HPDE6-E6E7 (cell line): Measurements from ENCODE around the gene PCSK1N.

ENCODE experiments used
- DNase-seq: peaks from one replicate; pipeline ENCODE4 v3.0.0; 2011; ENCODE audit warnings: missing footprints; ENCODE audit errors: extremely low spot score

PCSK1N gene

DNA sequence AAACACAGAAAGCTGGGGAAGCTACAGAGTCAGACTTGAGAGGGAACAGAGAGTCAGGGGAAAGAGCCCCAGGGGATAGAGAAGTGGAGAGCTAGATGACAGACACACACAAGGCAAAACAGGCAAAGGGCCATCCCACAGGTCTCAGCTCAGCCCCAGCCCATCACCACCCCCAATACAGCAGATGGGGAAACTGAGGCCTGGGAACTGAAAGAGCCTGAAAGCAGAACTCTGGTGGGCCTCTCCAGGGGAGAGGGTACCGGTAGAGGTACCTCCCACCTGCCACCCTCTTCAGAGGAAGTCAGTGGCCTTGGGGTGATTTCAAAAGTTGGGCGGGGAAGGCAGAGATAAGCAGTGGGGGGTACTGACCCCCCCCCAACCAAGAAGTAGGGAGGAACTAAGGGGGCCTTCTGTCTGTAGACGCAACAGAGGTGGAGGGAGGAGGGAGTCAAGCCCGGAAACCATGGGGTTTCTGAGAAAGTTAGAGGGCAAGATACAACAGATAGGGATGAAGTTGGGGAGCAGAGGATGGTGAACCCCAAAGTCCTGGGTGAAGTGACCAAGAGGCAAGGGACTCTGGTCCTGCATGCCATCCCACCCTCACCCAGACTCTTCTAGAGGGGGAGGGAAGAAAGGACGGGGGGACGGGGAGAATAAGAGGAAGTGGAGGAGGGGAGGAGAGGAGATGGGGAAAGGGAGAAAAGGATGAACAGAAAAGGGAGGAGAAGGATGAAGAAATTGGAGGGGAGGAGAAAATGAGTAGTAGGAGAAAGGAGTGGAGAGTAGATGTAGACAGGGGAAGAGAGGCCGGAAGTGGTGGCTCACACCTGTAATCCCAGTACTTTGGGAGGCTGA lies 45.8 kb downstream of the PCSK1N start:
- no peak for DNase-seq

DNA sequence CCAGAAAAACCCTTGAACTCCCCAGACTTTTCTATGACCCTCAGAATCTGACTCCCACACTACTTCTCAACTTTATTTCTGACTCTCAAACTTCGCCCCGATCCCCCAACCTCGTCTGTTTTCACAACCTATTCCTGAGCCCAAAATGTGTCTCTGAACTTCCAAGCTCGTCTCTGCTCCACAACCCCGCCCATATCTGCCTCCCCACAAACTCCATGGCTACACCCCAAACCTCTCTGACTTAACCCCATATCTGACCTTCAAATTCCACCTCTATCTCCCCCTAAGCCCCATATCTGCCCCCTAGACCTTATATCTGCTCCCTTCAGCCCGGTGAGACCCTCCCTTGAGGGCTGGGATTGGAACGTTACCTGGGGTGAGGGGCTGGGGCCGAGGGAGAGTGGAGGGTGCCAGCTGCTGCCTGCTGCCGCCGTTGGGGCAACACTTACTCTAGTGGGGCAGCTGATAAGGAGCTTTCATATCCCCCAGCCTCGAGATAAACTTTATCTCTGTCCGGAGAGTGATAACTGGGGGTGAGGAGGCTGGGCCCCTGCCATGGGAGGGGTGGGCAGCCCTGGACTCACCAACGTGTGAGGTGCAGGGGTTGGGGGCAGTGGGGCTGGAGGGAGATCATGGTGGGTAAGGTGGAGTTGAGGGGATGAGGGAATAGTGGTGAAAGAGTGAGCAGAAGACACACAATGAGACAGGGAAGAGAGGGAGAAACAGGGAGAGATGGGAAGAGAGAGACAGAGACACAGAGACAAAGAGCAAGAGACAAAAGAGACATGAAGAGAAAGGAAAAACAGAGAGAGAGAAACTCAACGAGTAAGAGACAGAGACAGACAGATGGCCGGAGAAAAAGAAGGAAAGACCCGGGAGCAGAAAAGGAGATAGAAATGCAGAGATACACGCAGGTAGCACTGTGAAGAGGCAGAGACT lies 47.6 kb downstream of the PCSK1N start:
- no peak for DNase-seq

DNA sequence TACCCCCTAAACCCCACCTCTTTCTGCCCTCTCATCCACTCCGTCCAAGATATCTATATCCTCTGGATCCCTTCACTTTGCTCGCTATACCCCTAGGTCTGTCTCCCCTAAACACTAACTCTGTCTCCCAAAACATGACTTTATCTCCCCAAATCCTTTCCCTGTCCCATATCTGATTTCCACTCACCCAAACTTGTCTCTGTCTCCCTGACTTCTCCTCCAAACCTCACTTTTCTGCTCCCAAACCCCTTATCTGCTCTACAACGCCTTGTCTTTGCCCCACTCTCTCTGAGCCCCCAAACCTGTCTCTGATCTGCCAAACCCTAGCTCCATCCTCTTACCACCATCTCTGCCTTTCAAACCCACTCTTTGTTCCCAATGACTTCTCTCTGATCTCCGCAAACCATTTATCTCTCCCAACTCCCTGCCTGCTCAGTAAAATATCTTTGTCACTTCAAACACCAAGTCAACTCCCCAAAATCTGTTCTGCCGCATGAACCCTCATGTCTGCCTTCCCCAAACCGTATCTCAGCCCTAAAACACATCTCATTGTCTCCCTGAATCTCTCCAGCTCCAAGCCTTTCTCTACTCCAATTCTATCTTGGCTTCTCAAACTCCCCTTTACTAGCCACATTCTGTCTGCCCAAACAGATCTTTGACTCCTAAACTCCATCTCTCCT lies 48.4 kb downstream of the PCSK1N start:
- no peak for DNase-seq

- DNase-seq: no peak
Measured at GRCh38 chrX:48786341-48786800, 49.0 kb downstream of the PCSK1N start, which contains the start of gene GATA1. Gene GATA1, plus strand, starts transcription at chrX:48786590. Its CDS starts 4,520 bp downstream, at chrX:48791110.

- no peak for DNase-seq
Measured at GRCh38 chrX:48785540-48786214, 49.7 kb downstream of the PCSK1N start.

GRCh38 chrX:48785186-48785539 lies 50.2 kb downstream of the PCSK1N start:
- no peak for DNase-seq

DNA sequence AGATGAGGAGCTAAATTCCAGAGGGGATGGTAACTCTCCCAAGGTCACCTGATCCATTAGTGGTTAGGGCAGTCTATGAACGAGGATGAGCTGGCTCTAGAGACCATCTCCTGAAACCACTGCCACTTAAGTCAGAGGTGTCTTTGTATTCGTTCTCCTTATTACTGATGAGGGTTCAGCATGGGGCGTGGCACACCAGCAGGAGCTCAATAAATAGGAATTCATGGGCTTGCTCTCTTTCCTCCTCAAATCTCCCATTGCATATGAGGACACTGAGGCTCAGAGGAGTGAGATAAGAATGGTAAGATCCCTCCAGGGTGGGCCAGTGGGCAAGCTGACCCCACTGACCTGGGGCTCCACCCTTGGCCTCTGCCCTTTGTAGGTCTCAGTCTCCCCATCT lies 50.7 kb downstream of the PCSK1N start:
- no peak for DNase-seq

DNA sequence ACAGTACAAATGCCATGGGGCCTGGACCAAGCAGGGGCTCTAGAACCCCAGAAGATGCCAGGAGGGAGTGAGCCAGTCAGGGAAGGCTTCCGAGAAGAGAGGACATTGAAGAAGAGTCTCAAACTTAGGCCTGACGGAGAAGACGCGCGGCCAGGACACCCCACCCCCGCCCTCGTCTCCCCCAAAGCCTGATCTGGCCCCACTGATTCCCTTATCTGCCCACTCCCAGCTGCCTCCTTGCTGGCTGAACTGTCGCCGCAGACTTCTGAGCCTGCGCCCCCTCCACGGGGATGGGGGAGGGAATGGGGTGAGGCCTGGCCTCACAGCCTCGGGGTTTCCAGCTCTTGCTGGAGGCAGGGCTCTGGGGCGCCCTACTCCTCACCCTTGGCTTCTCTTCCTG lies 52.6 kb downstream of the PCSK1N start:
- no peak for DNase-seq

DNA sequence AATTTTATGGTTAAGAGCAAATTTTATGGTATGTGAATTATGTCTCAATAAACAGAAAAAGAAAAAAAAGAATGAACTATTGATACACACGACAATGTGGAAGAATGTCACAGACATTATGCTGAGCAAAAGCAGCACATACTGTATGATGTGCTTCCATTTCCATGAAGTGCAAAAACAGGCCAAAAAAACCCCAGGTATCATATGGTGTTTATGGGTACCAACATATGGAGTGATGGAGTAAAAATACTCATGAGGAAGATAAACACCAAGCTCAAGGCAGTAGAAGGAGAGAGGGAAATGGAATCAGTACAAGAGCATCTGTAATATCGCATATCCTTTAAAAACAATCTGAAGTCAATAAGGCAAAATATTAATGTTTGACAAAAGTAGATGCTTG lies 53.2 kb downstream of the PCSK1N start:
- DNase-seq: no peak

- no peak for DNase-seq
Measured at GRCh38 chrX:48781705-48782104, 53.7 kb downstream of the PCSK1N start.
